T-helper 2 cell treated with Interferon-gamma antibody and Interleukin-4, amounts not matched to agents 5 μg/mL and 100 μg/mL, for 36 hours (primary cell): ENCODE measurements around the gene NUDT2.

Experiments used
- DNase-seq: peaks from one replicate; pipeline ENCODE4 v3.0.0; 2021; ENCODE audit warnings: low spot score
- H3K27ac Mint-ChIP-seq: one replicate; pipeline ENCODE4 v1.8.0; 2021; ENCODE audit warnings: mild to moderate bottlenecking, mixed read lengths
- H3K27me3 Mint-ChIP-seq: one replicate; pipeline ENCODE4 v1.8.0; 2021; ENCODE audit warnings: low read depth, mixed read lengths
- H3K36me3 Mint-ChIP-seq: one replicate; pipeline ENCODE4 v1.8.0; 2021; ENCODE audit warnings: low read depth, mixed read lengths
- H3K4me1 Mint-ChIP-seq: one replicate; pipeline ENCODE4 v1.8.0; 2021; ENCODE audit warnings: low read depth, mixed read lengths
- H3K4me3 Mint-ChIP-seq: one replicate; pipeline ENCODE4 v1.8.0; 2022; ENCODE audit warnings: mild to moderate bottlenecking, moderate library complexity, mixed read lengths
- H3K9me3 Mint-ChIP-seq: one replicate; pipeline ENCODE4 v1.8.0; 2021; ENCODE audit warnings: mixed read lengths

Gene NUDT2

DNA sequence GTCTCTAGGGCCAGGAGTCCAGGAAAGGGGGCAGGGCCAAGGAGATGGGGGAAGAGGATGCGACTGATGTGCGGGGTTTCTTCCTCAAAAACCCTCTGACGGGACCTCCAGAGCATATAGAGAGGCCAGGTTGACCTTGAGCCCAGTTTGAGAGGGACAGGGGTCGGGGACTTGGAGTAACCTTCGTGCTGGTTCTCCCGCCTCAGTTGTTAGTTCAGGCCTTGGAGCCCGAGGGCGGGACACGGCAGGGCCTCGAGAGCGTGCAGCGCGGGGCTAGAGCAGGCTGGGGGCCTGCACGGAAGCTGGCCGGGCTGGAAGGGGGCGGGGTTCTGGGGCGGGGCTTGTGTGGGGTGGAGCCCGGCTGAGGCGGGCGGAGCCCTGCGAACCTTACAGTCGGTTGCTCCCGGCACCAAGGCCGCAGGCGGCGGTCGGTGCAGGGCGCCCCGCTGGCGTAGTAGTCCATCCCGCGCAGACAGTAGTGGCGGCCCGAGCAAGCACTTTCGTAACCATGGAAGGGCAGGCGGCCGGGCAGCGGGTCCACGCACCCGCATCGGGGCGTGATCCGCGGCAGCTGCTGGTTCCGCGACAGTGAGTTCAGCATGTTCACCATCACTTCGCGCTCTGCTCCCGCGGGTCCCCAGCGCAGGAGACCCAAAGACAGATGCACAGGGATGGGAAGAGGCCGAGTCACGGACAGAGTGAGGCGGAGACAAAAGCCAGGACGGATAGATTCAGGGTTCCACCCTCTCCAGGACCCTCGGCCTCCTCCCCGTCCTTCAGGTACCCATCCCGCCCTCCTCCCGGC lies 51.3 kb downstream of the NUDT2 start:
- Mint-ChIP-seq H3K4me3 (peak overlapping the region; percentile 86), H3K27me3 (peaks cover 3% of the 10 kb centered on the region), H3K9me3 (no peaks in the 10 kb centered on the region), H3K36me3 (no peaks in the 10 kb centered on the region), H3K27ac (peak overlapping the region; percentile 77), H3K4me1 (peaks cover 31% of the 10 kb centered on the region)
- DNase-seq: peak; percentile 69

DNA sequence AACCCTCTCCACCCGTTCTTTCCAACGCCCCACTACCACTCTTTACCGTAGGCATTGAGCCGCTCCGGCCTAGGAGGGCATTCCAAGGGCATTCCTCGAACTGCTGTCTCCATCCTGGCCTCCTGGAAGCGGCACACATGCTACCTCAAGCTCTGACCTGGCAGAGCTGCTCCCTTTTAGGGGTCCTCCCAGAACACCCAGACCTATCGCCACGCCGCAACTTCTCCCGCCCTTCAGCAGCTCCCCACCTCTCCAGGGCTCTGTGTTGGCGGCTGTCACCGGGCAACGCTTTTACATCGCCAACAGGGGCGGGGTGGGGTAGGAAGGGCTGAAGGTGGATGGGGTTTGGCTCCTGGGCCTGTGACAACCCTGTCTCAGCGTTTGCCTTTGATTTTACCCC lies 52.0 kb downstream of the NUDT2 start:
- H3K36me3 Mint-ChIP-seq: no peaks in the 10 kb centered on the region
- H3K9me3 Mint-ChIP-seq: no peaks in the 10 kb centered on the region
- no peak for DNase-seq
- peak overlapping the region; percentile 75 for H3K4me3 Mint-ChIP-seq
- peaks cover 26% of the 10 kb centered on the region for H3K4me1 Mint-ChIP-seq
- H3K27ac Mint-ChIP-seq: peak overlapping the region; percentile 41
- peaks cover 3% of the 10 kb centered on the region for H3K27me3 Mint-ChIP-seq

DNA sequence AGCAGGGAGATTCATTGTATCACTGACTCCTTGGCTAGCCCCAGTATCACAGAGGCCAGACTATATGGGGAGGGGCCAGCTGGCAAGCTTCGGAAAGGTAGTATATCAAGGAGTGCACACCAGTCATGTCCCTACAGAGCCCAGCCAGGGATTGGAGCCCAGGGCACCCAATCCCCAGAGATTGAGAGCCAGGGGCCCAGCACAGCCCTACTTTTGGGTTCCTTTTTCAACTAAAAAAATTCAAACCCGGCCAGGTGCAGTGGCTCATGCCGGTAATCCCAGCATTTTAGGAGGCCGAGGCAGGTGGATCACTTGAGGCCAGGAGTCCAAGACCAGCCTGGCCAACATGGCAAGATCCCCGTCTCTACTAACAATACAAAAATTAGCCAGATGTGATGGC lies 52.7 kb downstream of the NUDT2 start:
- DNase-seq: no peak
- H3K4me3 Mint-ChIP-seq: peak overlapping the region; percentile 75
- H3K36me3 Mint-ChIP-seq: no peaks in the 10 kb centered on the region

DNA sequence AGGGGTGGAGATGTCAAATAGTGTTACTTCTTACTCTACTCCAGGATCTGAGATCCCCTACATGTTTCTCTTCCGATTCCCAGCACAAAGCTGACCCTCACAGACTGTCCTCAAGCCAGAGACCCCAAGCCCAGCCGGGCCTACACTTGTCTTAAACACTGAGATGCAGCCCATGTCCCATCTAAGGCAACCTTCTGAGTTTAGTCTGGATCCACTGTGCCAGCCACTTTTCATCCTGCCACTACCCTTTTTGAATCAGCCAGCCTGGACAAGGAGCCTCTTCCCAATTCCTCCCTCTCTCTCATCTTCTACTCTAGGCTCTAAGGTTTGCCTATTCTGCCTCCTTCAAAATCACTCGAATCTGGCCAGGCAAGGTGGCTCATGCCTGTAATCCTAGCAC lies 53.5 kb downstream of the NUDT2 start:
- no peak for DNase-seq
- H3K9me3 Mint-ChIP-seq: no peaks in the 10 kb centered on the region
- H3K27ac Mint-ChIP-seq: no peak overlapping the region
- H3K27me3 Mint-ChIP-seq: peaks cover 3% of the 10 kb centered on the region
- H3K4me3 Mint-ChIP-seq: no peak overlapping the region
- peaks cover 24% of the 10 kb centered on the region for H3K4me1 Mint-ChIP-seq
- no peaks in the 10 kb centered on the region for H3K36me3 Mint-ChIP-seq

More for the DNA sequence above, 52.7 kb downstream of the NUDT2 start:
- H3K27me3 Mint-ChIP-seq: peaks cover 3% of the 10 kb centered on the region
- no peak overlapping the region for H3K27ac Mint-ChIP-seq
- no peaks in the 10 kb centered on the region for H3K9me3 Mint-ChIP-seq
- peaks cover 25% of the 10 kb centered on the region for H3K4me1 Mint-ChIP-seq

DNA sequence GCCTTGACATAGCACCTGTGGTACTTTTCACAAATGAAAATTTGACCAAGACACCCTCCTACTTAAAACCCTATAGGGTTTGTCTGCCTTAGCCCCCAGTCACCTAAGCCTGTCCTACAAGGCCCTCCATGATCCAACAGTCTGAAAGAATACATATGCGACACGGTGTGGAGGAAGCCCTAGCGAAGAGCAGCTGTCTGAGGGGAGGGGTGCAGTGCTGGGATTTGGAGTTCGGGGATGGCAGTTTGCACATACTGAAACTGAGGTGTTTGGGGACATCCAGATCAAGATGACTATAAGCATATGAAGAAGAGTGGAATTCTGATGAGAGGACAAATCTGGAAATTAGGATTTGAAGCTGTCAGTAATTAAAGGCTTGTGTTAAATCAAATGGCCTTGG lies 54.5 kb downstream of the NUDT2 start:
- peaks cover 20% of the 10 kb centered on the region for H3K4me1 Mint-ChIP-seq
- H3K27ac Mint-ChIP-seq: no peak overlapping the region
- peaks cover 3% of the 10 kb centered on the region for H3K27me3 Mint-ChIP-seq
- no peaks in the 10 kb centered on the region for H3K9me3 Mint-ChIP-seq
- no peak overlapping the region for H3K4me3 Mint-ChIP-seq
- no peak for DNase-seq
- H3K36me3 Mint-ChIP-seq: no peaks in the 10 kb centered on the region

DNA sequence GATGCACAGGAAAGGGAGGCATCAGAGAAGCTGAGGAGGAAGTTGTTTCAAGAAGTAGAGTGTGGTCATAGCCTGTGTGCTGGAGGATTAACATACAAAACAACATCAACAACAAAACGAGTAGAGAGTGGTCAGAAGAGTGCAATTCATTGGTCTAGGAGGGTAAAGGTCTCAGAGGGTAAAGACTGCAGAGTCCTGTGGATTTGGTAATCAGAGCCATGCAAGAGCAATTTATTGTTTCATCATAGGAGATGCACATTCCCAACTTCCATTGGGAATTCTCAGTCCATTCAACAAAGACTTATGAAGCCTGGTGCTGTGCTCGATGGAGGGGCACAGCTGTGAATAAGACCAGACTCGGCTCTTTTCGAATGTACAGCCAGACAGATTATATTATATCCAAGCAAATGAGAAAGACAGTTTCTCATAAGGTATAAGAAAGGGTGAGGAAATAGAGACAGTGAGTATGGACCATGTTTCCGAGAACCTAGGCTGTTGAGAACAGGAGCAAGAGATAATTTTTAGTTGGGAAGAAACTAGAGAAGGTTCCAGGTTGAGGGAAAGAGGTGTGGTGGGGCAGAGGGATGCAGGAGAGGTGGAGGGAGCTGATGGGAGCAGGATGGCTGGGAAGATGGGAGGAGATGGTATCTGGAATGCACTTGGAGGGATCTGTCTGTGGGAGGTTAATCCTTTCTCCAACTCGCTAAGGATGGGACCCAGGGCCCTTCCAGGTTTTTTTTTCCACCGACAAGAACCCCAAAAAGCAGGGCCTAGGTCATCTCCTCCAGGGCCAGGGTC lies 55.2 kb downstream of the NUDT2 start:
- H3K27ac Mint-ChIP-seq: no peak overlapping the region
- no peak for DNase-seq
- H3K27me3 Mint-ChIP-seq: peaks cover 8% of the 10 kb centered on the region
- peaks cover 16% of the 10 kb centered on the region for H3K4me1 Mint-ChIP-seq
- no peak overlapping the region for H3K4me3 Mint-ChIP-seq
- H3K36me3 Mint-ChIP-seq: no peaks in the 10 kb centered on the region
- H3K9me3 Mint-ChIP-seq: no peaks in the 10 kb centered on the region

DNA sequence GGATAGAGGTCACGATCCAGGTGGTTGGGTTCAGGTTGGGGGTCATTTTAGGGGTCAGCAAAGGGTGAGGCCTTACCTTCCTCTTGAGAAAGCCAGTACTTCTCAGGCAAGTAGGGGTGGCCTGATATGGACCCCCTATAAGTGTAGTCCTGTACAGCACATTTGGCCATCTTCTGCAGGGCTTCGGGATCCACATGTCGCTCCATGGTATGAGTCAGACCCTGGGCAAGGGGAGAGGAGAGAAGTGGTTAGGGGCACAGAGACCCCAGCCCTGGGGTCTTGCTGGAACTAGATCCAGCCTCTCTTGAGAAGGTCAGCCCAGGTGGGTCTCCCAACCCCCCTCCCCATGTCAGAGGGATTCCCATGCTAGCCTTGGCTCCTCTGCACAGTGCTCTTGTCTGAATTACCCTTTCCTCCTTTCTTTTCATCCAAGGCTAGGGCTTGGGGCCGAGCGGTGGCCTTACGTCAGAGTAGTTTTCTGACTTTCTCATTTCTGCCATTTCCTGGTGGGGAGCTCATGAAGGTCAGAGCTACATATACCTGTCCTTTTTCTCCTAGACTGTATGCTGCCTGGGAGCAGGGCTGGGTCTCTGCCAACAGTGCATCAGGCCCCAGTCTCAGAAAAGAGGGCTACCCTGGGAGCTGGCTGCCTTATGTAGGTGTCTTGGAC lies 56.3 kb downstream of the NUDT2 start:
- H3K27me3 Mint-ChIP-seq: peaks cover 9% of the 10 kb centered on the region
- no peaks in the 10 kb centered on the region for H3K9me3 Mint-ChIP-seq
- peaks cover 6% of the 10 kb centered on the region for H3K4me1 Mint-ChIP-seq
- H3K36me3 Mint-ChIP-seq: no peaks in the 10 kb centered on the region
- no peak overlapping the region for H3K27ac Mint-ChIP-seq
- no peak overlapping the region for H3K4me3 Mint-ChIP-seq
- no peak for DNase-seq

DNA sequence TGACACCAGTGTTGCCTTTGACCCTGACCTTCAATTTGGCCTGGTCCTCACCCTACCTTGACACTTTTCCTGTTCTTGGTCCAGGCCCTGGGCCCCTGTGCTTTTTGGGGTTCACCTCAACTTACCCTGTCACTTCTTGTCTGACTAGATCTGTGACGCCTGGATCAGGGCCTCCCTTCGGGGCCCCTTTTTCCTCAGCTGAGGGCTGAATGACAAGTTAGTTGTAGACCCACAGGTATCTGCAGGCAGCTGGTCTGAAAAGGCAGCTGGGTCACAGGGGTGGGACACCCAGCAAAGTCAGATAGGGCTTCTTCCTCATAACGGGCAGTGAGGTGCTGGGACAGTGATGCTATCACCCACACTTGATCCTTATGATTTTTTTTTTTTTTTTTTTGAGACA lies 57.3 kb downstream of the NUDT2 start:
- no peak overlapping the region for H3K27ac Mint-ChIP-seq
- no peaks in the 10 kb centered on the region for H3K36me3 Mint-ChIP-seq
- H3K4me1 Mint-ChIP-seq: peaks cover 3% of the 10 kb centered on the region
- no peak for DNase-seq
- no peak overlapping the region for H3K4me3 Mint-ChIP-seq
- H3K27me3 Mint-ChIP-seq: peaks cover 19% of the 10 kb centered on the region
- no peaks in the 10 kb centered on the region for H3K9me3 Mint-ChIP-seq

DNA sequence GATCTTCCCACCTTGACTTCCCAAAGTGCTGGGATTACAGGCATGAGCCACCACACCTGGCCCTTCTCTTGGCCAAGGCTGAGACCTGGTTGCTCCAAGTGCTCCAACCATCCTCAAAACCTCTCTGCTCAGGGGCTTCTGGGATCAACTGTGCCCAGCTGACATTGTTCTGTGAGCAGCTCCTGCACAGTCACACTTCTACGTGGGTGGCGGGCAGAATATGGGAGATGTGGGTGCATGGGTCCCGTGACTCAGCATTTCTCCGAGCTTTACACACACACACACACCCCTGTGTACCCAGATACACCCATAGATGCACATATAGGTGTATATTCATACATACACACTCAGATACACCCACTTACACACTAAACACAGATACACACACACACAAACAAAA lies 57.9 kb downstream of the NUDT2 start:
- Mint-ChIP-seq H3K9me3 (no peaks in the 10 kb centered on the region), H3K27ac (no peak overlapping the region), H3K36me3 (no peaks in the 10 kb centered on the region), H3K4me1 (peaks cover 3% of the 10 kb centered on the region), H3K4me3 (no peak overlapping the region), H3K27me3 (peaks cover 25% of the 10 kb centered on the region)
- no peak for DNase-seq

DNA sequence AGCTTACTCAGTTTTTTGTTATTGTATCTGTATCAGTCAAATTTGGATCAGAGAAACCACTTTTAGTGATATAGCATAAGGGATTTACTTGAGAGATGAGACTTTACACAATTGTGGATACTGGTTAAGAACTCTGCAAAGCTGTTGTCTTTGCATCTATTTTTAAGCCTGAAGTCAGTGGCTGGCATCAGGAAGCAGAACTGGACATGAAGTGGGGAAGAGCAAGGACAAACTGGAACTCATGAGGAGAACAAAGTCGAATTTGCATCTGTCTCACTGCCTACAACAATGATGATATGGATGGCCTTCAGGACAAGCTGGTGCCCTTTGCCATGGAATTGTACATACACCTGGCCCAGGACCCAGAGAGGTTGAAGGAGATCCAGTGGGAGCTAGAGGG lies 63.1 kb downstream of the NUDT2 start:
- DNase-seq: no peak
- Mint-ChIP-seq H3K4me3 (no peak overlapping the region), H3K9me3 (no peaks in the 10 kb centered on the region), H3K27me3 (peaks cover 30% of the 10 kb centered on the region), H3K36me3 (no peaks in the 10 kb centered on the region), H3K27ac (no peak overlapping the region), H3K4me1 (no peaks in the 10 kb centered on the region)
